ENCODE data around the gene HYAL3.

Gene HYAL3

GRCh38 chr3:50294089-50294488 lies 5.1 kb downstream of the HYAL3 start:
- DNase-seq (ENCODE audit: insufficient read length, low spot score): no peak
- TF ChIP-seq CTCF (IDR thresholded peaks at IDR 0.05; ENCODE audit: insufficient read depth, missing control alignments): no peak
- FAIRE-seq: no peak

GRCh38 chr3:50293079-50293801 lies 6.0 kb downstream of the HYAL3 start:
- no peak for TF ChIP-seq CTCF (IDR thresholded peaks at IDR 0.05; ENCODE audit: insufficient read depth, missing control alignments)
- FAIRE-seq (no peak), DNase-seq (ENCODE audit: insufficient read length, low spot score) (no peak)

GRCh38 chr3:50292159-50293078 lies 6.8 kb downstream of the HYAL3 start, which contains the start of gene IFRD2:
TSS of gene IFRD2 (minus strand) at chr3:50292429. CDS start at chr3:50292274, 155 bp downstream.
- DNase-seq (ENCODE audit: insufficient read length, low spot score) (peak; percentile 97), FAIRE-seq (no peak)
- no peak for TF ChIP-seq CTCF (IDR thresholded peaks at IDR 0.05; ENCODE audit: insufficient read depth, missing control alignments)

GRCh38 chr3:50290161-50290641 lies 9.0 kb downstream of the HYAL3 start:
- no peak for TF ChIP-seq CTCF (IDR thresholded peaks at IDR 0.05; ENCODE audit: insufficient read depth, missing control alignments)
- FAIRE-seq (no peak), DNase-seq (ENCODE audit: insufficient read length, low spot score) (no peak)

- no peak for TF ChIP-seq CTCF (IDR thresholded peaks at IDR 0.05; ENCODE audit: insufficient read depth, missing control alignments)
- FAIRE-seq (no peak), DNase-seq (ENCODE audit: insufficient read length, low spot score) (no peak)
Measured at GRCh38 chr3:50289130-50289529, 10.1 kb downstream of the HYAL3 start.

DNA sequence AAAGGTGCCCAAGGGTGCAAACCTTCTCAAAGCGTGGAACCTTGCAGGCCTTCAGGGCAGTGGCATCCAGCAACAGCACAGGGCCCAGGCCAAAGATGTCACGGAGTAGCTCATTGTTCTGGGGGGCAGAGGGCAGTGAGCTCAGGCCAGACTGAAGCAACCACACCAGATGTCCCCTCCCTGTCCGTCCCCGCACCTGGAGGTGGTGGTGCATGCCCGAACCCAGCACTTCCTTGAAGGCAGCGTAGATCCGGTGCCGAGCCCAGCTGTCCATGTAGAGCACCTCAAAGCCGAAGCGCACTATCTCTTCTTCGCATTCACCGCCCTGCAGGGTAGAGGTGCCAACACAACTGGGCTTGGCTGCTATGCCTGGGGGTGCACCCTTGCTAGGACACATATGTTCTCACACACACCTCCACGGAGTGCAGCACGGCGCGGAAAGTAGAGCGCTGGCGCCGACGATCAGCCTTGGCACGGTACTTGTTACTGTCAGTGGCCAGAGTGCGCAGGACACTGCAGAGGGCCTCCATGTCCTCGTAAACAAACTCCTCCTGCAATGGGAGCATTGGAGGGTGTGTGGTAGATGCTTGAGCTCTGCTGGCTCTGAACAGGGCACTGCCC lies 10.7 kb downstream of the HYAL3 start:
- no peak for FAIRE-seq
- no peak for DNase-seq (ENCODE audit: insufficient read length, low spot score)
- no peak for TF ChIP-seq CTCF (IDR thresholded peaks at IDR 0.05; ENCODE audit: insufficient read depth, missing control alignments)
